DOHH2 (cell line): ENCODE data around the gene ANKRD9.

Experiments used
- EZH2phosphoT487 ChIP-seq: fragments of 200-600 bp; sonication (generic); IDR thresholded peaks from 2 replicates; pipeline ENCODE4 v1.6.1; 2017; ENCODE audit warnings: borderline replicate concordance, mild to moderate bottlenecking, antibody characterized with exemption, low read length, moderate library complexity, mixed read lengths
- TF ChIP-seq, protein P1 (sequence below): fragments of 200-600 bp; sonication (generic); IDR thresholded peaks from one replicate; pipeline ENCODE4 v1.5.1; 2014; ENCODE audit warnings: antibody characterized with exemption, mild to moderate bottlenecking, low read depth, low read length; ENCODE audit not compliant: poor library complexity, severe bottlenecking

DNA sequence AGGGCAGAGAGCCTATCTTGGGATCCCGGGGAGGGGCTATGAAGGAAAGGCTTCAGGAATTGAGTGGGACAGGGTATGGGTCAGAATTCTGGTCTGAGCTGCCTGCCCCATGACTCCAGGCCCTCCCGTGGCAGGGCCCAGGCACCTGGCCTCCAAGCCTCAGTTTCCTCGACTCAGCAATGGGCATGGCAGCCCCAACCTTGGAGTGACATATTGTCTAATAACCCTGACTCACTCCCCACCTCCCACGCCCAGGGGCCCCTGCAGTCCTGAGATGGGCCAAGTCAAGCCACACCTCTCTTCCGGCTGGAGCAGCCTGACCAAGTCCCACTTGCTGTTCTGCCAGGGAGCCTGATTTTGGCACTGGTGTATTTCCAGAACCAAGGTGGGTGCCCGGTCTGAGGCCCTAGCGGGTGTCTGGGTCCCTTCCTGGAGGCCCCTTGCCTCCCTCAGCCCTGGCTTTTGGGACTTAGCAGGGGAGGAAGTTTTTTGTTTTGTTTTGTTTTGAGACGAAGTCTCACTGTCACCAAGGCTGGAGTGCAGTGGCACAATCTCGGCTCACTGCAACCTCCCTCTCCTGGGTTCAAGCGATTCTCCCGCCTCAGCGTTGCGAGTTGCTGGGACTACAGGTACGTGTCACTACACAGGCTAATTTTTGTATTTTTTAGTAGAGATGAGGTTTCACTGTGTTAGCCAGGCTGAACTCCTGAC lies 42.6 kb upstream of the ANKRD9 start:
- TF ChIP-seq, protein P1, sequence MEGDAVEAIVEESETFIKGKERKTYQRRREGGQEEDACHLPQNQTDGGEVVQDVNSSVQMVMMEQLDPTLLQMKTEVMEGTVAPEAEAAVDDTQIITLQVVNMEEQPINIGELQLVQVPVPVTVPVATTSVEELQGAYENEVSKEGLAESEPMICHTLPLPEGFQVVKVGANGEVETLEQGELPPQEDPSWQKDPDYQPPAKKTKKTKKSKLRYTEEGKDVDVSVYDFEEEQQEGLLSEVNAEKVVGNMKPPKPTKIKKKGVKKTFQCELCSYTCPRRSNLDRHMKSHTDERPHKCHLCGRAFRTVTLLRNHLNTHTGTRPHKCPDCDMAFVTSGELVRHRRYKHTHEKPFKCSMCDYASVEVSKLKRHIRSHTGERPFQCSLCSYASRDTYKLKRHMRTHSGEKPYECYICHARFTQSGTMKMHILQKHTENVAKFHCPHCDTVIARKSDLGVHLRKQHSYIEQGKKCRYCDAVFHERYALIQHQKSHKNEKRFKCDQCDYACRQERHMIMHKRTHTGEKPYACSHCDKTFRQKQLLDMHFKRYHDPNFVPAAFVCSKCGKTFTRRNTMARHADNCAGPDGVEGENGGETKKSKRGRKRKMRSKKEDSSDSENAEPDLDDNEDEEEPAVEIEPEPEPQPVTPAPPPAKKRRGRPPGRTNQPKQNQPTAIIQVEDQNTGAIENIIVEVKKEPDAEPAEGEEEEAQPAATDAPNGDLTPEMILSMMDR: no peak
- no peak for TF ChIP-seq EZH2phosphoT487
